SIG-M5 (cell line): ENCODE data around the gene LRMDA.

Experiments
- DNase-seq: peaks from one replicate; lab custom pipeline; 2025; lab: John Stamatoyannopoulos, UW

Gene LRMDA

GRCh38 chr10:75876710-75877109 lies 445.3 kb downstream of the LRMDA start:
- no peak for DNase-seq

GRCh38 chr10:75877877-75878276 lies 446.5 kb downstream of the LRMDA start:
- DNase-seq = no peak

GRCh38 chr10:75878586-75878985 lies 447.2 kb downstream of the LRMDA start:
- no peak for DNase-seq

GRCh38 chr10:75880031-75880775 lies 448.8 kb downstream of the LRMDA start:
- DNase-seq = no peak

GRCh38 chr10:75883081-75884072 lies 452.0 kb downstream of the LRMDA start:
- no peak for DNase-seq

GRCh38 chr10:75884808-75885207 lies 453.4 kb downstream of the LRMDA start:
- no peak for DNase-seq

- DNase-seq = no peak
Observed at GRCh38 chr10:75887369-75887768, 455.9 kb downstream of the LRMDA start.

GRCh38 chr10:75887992-75888680 lies 456.7 kb downstream of the LRMDA start:
- no peak for DNase-seq

GRCh38 chr10:75889051-75889450 lies 457.6 kb downstream of the LRMDA start:
- no peak for DNase-seq

GRCh38 chr10:75894761-75895160 lies 463.3 kb downstream of the LRMDA start:
- no peak for DNase-seq

- no peak for DNase-seq
Observed at GRCh38 chr10:75895259-75895658, 463.8 kb downstream of the LRMDA start.

- no peak for DNase-seq
Observed at GRCh38 chr10:75899816-75900390, 468.5 kb downstream of the LRMDA start.

- no peak for DNase-seq
Observed at GRCh38 chr10:75902816-75903215, 471.4 kb downstream of the LRMDA start.

- DNase-seq = no peak
Observed at GRCh38 chr10:75904499-75905283, 473.3 kb downstream of the LRMDA start.

- DNase-seq = no peak
Observed at GRCh38 chr10:75905490-75905889, 474.1 kb downstream of the LRMDA start.

- no peak for DNase-seq
Observed at GRCh38 chr10:75910032-75910431, 478.6 kb downstream of the LRMDA start.

- no peak for DNase-seq
Observed at GRCh38 chr10:75911426-75911825, 480.0 kb downstream of the LRMDA start.

- DNase-seq = no peak
Observed at GRCh38 chr10:75916906-75917305, 485.5 kb downstream of the LRMDA start.

- no peak for DNase-seq
Observed at GRCh38 chr10:75919913-75920312, 488.5 kb downstream of the LRMDA start.

- no peak for DNase-seq
Observed at GRCh38 chr10:75922435-75922834, 491.0 kb downstream of the LRMDA start.

GRCh38 chr10:75924309-75924902 lies 493.0 kb downstream of the LRMDA start:
- DNase-seq = no peak
